HG03378 (cell line): ENCODE measurements around the gene GPR78.

Experiments used
- ATAC-seq: cut with Tn5 transposase; IDR thresholded peaks from one replicate; pipeline ENCODE4 v1.9.1; 2021; ENCODE audit warnings: mild to moderate bottlenecking, moderate library complexity; ENCODE audit not compliant: unreplicated experiment

GPR78 gene

DNA sequence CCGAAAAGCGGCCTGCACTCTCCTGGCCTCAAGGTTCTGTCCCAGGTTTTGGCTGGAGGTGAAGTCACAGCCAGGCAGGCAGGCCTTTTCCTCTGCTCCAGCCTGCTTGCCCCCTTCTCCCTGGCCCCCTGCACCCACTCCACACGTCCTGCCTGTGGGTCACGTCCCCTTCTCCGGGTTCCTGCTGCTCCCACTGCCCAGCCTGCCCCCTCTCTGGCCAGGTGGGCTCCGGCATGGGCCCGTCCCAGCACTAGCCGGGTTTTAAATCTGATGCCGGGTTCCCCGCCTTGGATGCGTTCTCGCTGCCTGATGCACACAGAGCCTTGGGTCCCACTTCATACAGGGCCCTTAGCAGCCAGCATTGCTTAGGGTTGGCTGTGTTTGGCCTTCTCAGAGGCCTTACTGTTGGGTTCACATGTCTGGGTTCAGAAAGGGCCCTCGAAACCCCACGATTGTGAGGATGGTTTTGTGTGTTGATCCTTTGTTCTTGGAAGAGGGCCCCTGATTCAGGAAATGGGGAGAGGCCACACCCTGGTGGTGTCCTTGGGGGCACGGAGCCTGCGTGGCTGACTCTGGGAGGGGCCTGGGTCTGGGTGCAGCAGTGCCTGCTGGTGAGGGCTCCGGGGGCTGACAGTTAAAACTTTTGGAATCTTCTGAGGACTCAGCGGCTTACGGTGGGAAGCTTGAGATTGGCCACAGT lies 18.3 kb downstream of the GPR78 start:
- no peak for ATAC-seq

DNA sequence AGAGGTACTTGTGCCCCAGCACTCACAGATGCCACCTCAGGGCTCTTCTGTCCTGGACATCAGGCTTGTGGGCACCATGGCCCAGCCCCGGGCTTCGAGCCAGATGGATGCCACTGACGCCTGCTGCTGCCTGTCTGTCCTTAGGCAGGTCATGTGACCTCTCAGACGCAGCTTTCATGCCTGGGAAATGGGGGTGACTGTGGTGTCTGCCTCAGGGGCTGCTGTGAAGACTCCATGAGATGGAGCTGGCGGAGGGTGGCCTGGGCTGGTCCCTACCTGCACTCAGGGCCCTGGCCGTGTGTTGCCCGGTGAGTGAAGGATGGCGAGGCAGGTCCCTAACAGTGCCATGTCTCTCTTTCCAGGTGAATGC lies 18.9 kb downstream of the GPR78 start:
- ATAC-seq: no peak

DNA sequence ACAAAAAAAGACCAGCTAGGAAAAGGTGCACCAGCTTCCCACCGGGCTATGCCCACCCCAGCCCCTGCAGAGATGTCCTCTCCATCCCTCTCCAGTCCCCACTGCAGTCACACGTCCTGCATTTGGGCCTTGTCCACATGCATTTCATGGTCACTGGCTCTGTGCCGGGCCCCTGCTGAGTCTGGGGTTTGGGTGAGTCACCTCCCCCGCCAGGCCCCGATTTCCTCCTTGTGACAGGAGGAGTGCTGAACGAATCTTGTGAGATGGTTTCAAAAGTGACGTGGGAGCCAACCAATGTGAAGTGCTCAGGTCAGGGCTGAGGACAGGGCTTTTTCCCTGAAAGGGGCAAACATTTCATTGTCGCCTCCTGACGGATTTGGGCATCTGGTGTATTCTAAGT lies 19.5 kb downstream of the GPR78 start:
- no peak for ATAC-seq

DNA sequence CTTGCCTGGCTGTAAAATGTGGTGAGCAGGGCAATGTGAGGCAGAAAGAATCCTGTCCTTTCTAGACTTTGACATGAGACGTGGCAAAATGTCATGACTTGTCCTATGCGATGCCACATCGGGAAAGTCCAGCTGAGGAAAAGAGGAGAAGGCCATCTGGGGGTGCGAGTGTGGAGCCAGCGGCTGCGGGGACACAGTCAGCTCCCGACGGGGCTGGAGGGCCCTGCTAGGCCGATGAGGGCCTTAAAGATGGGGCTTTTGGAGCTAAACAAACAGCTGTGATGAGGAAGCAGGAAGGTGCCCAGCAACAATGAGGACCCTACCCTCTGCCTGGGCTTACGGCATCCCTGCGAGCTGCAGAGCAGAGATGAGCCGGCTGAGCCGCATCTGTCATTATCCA lies 20.1 kb downstream of the GPR78 start:
- ATAC-seq: no peak

DNA sequence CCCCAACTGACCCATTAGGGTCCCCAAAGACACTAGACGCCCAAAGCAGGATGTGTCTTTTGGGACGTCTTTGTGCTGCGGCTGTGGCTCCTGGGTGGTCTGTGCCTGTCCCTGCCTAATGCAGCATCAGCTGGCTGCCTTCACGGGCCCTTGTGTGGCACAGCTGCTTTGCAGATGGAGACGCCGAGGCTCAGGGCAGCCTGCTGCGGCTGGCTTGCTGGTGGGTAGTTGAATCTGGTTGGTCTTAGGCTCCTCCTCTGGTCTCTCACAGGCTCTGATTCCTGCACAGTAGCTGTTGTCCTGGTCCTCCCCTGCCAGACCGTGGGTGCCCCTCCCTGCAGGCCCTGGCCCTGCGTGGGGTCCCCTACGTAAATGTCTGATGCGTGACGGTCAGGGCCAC lies 20.5 kb downstream of the GPR78 start:
- no peak for ATAC-seq

DNA sequence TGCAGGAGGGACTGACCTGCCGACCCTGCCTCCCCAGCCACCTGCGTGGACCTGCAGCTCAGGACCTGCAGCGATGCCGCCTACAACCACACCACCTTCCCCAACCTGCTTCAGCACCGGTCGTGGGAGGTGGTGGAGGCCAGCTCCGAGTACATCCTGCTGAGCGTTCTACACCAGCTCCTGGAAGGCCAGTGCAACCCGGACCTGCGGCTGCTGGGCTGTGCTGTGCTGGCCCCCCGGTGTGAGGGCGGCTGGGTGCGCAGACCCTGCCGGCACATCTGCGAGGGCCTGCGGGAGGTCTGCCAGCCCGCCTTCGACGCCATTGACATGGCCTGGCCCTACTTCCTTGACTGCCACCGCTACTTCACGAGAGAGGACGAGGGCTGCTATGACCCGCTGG lies 20.9 kb downstream of the GPR78 start:
- ATAC-seq: no peak

DNA sequence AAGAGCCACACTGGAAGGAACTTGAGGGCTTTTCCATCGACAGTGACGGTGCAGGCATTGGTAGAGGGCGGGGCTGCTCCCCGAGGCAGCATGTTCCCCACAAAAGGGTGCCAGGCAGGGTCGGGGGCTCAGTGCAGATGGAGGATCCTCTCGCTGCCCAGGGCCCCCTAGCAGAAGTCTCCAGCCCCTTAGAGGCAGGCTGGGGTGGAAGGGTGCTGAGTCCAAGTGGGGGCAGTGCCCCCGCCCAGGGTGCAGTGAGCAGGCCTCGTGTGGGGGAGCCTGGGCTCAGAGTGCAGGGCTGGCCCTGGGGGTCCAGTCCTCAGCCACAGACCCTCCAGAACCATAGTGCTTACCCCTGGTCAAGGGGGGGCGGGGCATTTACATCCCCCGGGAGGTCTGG lies 21.4 kb downstream of the GPR78 start:
- no peak for ATAC-seq

DNA sequence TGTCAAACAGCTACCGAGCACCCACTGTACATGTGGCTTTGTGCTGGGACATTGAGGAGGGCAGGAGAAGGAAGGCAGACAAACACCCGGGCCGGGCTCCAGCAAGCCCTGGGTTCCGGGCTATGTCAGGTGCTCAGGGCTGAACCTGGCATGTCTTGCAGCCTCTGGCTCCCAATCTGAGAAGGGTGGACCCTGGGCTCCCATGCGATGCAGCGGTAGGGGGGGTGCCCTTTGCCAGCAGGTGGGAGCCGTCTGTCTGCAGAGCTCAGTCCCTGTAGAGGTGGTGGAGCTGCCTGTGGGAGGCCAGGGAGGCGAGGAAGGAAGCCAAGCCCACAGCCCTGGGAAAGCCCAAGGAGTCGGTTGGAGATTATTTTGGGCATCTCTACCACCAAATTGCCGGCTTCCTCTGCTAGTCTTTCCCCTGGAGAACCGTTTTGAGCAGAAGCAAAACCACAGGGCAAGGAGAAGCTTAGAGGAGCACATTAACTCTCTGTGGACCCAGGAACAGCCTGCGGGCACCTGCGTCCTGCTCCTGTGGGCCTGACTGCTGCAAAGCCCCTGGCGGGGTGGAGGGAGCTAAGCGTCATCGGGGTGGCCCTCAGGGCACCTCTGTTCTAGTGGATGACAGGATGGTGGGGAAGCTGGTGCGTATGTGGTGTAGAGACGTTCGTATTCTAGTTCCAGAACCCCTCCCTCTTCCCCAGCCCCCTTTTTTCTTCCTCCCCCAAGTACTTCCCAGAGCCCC lies 22.7 kb downstream of the GPR78 start:
- ATAC-seq: no peak

DNA sequence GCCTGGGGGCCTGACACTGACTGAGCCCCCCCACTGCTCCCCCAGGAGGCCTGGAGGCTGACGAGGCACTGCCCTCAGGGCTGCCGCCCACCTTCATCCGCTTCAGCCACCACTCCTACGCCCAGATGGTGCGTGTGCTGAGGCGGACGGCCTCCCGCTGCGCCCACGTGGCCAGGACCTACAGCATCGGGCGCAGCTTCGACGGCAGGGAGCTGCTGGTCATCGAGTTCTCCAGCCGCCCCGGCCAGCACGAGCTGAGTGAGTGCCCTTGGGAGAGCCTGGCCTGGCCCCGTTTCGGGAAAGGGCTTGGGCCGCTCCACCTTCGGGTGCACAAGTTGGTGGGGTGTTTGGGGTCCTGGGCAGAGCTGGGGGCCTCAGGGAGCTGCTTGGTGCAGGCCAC lies 23.7 kb downstream of the GPR78 start:
- ATAC-seq: no peak

DNA sequence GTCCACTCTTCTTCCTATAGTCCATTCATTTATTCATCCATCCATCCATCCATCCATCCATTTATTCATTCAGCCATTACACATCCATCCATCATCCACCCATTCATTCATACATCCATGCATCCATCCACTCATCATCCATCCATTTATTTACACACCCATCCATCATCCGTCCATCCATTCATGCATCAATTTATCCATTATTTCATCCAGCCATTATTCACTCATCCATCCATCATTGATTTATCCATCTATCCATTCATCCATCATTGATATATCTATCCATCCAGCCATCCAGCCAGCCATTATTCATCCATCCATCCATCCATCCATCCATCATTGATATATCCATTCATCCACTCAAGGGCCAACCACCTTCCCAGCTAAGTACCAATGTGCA lies 25.1 kb downstream of the GPR78 start:
- no peak for ATAC-seq

DNA sequence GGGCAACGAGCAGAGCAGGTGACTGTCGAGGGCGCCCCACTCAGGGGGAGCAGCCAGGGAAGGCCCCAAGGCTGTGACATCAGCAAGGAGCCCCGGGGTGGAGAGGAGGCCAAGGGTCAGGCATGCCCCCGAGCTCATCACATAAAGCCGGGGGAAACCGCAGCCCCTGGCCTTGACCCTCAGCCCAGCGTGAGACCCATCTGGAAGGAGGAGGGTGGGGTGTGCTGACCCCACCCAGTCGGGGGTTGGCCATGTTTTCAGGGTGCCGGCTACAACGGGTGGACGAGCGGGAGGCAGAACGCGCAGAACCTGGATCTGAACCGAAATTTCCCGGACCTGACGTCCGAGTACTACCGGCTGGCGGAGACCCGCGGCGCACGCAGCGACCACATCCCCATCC lies 26.3 kb downstream of the GPR78 start:
- no peak for ATAC-seq

DNA sequence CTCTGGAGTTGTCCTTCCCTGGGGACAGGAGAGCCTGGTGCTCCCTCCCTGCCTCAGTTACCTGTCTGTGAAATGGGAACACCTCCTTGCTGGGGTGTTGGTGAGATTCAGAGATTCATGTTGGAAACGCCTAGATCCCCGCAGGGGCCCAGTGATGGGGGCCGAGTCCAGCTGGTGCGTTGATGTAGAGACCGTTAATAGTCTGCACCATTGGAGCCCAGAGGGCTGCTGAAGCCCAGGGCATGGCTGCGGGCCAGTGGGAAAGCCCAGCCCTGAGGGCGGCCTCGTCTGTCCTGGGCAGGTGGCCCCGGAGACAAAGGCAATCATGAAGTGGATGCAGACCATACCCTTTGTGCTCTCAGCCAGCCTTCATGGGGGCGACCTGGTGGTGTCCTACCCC lies 26.8 kb downstream of the GPR78 start:
- no peak for ATAC-seq

DNA sequence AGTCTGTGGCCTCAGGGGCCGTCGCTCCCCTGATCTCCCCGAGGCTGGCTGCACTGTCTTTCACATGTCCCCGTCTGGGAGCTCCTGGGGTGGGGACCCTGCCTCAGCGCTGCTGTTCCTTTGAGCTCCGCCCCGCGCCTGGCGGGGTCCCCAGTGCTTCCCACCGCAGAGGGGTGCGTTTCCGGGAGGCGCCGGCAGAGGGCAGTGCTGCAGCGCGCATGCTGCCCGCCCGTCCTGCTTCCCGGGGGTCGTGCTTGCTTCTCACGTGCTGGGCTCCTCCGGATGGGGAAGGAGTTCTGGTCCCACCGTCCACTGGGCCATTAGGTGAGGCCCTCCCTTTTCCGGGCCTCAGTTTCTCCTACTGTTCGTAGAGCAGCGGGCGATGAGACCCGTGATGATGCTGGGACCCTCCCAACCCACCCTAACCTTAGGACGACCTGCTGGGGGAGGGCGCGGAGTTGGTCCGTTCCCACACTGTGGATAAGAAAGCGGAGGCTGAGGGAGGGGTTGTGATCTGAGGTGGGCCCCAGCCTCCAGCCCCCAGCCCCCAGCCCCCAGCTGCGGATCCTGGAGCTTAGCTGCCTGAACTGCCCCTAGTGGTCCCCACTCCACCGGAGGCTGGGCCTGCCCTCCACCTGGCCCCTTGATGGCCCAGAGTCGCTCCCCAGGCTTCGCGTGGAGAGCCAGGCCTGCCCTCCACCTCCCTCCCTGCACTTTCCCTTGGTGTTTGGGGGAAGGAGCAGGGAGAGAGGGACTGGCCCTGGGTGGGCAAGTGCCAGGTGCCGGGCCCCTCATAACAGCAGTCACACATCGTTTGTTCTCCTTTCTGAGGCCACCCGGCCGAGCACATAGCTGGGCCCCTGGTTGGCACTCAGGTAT lies 27.6 kb downstream of the GPR78 start:
- ATAC-seq: no peak

DNA sequence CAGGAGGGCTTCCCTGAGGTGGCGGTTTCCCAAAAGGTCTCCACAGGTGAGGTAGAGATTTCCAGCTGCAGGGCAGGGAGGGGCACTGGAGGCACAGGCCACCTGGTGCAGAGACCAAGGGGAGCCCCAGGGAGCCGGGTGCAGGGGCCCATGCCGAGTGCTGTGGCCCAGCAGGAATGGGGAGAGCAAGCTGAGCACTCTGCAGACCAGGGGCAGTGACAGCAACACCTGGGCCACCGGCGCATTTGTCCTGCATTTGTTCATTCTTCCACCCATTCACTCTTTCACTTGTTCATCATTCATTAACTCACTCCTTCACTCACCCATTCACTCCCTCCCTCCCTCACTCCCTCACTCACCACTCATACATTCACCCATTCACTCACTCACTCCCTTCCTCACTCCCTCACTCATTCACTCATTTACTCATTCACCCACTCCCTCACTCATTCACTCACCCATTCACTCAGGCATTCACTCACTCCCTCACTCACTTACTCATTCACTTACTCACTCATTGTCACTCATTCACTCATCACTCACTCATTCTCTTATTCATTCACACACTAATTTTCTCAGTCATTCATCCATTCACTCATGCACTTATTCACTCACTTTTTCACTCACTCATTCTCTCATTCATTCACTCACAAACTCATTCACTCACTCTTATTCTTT lies 28.7 kb downstream of the GPR78 start:
- ATAC-seq: no peak

DNA sequence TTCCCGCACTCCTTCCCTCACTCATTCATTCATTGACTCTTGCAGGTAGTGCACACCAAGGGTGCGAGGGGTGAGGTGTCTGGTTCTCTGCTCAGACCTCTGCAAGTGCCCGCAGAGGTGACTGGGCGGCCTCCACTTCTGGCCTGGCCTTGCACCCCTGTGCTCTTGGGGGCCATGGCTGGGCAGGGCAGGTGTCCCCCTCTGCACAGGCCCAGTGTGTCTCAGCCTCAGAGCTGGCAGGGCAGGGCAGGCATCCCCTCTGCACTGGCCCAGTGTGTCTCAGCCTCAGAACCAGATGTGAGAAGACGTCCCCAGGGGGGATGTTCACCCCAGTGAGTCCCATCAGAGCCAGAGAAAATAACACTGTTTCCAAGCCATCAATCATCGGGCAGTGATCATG lies 29.2 kb downstream of the GPR78 start:
- no peak for ATAC-seq

DNA sequence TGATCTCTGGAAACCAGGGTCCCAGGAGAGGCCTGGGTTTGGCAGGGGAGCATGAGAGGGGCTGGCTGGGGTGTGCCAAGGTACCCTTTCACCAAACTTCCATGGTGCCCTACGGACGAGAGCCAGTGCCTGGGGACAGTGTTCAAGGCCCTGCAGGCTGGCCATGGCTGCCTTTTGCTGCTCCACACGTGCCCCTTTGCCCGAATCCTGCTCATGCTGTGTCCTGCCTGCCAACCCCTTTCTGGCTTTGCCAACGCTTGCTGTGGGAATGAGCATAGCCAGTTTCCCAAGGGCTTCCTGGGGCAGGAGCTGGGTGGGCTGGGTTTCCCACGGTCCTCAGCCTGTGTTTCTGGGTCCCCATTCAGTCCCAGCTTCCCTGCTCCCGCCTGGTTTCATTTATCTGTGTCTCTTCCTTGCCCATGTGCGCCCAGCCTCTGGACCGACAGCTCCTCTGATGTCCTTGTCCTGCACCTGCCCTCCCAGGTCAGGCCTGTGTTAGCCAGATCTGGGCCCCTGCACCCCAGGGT lies 29.7 kb downstream of the GPR78 start:
- no peak for ATAC-seq

DNA sequence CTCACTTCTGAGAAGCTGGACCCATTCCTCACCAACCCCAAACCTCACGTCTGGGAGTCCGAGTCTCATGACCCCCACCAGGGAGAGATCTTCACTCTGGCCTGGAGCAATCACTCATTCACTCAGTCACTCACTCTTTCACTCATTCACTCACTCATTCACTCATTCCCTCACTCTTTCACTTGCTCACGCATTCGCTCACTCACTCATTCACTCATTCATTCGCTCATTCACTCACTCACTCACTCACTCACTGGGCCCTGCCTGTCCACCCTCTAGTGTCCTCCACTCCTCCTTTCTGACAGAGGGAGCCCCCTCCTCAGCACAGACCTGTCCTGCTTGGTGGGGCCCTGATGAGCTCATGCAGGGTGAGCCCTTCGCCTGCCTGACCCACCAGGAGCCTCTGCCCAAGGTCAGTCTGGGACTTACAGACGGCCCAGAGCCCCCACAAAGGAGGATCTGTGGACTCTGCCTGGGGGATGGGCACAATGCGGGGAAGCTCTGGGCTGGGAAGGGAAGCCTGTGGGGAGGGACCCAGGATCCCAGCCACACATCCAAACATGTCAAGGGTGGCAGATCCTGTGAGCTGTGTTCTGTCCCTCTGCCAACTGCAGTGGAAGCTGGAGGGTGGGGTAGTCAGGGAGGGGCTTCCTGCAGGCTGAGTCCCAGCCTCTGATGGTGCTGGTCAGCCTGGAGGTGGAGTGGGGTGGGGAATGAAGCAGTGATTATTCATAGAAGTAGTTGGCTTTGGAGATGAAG lies 30.8 kb downstream of the GPR78 start:
- no peak for ATAC-seq

DNA sequence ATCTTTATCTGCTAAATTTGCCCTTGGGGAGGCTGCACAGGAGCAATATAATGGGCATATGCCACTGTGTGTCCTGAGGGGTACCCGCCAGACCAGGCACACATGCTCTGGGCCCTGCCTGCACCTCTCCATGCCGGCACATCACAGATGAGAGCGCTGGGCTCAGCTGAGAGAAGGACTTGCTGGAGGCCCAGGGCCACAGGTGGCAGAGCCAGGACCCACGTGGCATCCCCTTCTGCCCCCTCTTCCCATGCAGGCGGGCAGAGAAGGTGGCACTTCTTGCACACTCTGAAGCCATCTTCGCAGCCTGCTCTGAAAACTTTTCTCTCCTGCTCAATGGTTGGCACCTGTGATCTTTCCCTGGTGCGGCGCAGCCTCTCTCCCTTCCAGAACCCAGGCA lies 32.5 kb downstream of the GPR78 start:
- ATAC-seq: no peak

DNA sequence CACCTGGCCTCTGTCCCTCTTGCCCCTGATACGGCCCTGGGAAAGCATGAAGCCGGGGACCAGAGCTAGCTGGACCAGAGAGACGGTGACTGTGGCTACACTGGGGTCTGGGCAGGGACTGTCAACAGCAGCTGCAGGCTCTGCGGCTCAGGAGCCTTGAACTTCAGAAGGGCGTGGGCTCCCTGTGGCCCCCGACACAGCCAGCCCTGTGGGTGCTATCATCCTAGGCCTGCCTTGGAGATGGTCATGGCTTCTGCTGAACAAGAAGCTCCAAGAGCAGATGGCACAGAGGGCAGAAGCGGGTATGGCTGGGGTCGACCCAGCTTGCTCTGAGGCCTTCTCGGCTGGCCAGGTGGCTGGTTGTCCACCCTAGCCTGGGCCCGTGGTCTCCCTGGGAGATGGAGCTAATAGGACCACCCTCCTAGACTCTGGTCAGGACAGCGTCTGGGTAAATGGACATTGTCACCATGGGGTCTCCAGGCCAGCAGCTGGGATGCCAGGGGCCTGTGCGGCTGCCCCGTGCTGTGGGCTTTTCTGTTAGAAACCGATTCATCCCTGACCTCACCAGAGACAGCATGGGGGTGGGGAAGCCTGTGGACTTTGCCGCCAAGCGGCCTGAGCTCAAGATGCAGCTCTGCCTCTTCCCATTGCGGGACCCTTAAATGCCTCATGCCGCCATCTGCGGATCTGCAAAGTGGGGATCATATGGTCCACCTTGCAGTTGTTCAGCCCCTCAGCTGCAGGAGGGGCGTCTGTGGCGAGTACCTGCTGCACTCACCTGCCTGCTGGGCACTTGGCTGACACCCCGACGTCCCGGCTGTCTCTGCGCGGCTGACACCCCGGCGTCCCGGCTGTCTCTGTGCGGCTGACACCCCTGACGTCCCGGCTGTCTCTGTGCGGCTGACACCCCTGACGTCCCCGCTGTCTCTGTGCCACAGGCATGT lies 33.5 kb downstream of the GPR78 start:
- ATAC-seq: no peak
